ELR (cell line): ENCODE measurements around the gene FAXDC2.

ENCODE experiments used
- DNase-seq: peaks from one replicate; pipeline ENCODE4 v3.0.0-alpha.2; 2015; ENCODE audit warnings: low read depth

Gene FAXDC2

GRCh38 chr5:154794525-154795234 is 55.7 kb downstream of the FAXDC2 start:
- peak; percentile 42 for DNase-seq

GRCh38 chr5:154793599-154794524 is 56.5 kb downstream of the FAXDC2 start:
- DNase-seq, result peak; percentile 15

- no peak for DNase-seq
These were observed 58.9 kb downstream of the FAXDC2 start for GRCh38 chr5:154791535-154791934.

- no peak for DNase-seq
These were observed 62.2 kb downstream of the FAXDC2 start for GRCh38 chr5:154788212-154788611.

GRCh38 chr5:154786414-154786813 is 64.0 kb downstream of the FAXDC2 start:
- no peak for DNase-seq

GRCh38 chr5:154784856-154785255 is 65.5 kb downstream of the FAXDC2 start:
- DNase-seq, result no peak

- no peak for DNase-seq
These were observed 66.5 kb downstream of the FAXDC2 start for GRCh38 chr5:154783774-154784460.

- DNase-seq, result no peak
These were observed 67.4 kb downstream of the FAXDC2 start for GRCh38 chr5:154782812-154783592.

- no peak for DNase-seq
These were observed 68.1 kb downstream of the FAXDC2 start for GRCh38 chr5:154782326-154782725.

GRCh38 chr5:154780128-154780527 is 70.3 kb downstream of the FAXDC2 start:
- no peak for DNase-seq

GRCh38 chr5:154779105-154779504 is 71.3 kb downstream of the FAXDC2 start:
- DNase-seq, result peak; percentile 93

- DNase-seq, result peak; percentile 29
These were observed 71.9 kb downstream of the FAXDC2 start for GRCh38 chr5:154778534-154778933.

- DNase-seq, result no peak
These were observed 74.2 kb downstream of the FAXDC2 start for GRCh38 chr5:154776167-154776566.

GRCh38 chr5:154773326-154773725 is 77.1 kb downstream of the FAXDC2 start:
- DNase-seq, result no peak

- DNase-seq, result peak; percentile 72
These were observed 79.0 kb downstream of the FAXDC2 start for GRCh38 chr5:154771383-154771901.

GRCh38 chr5:154770111-154770510 is 80.3 kb downstream of the FAXDC2 start:
- no peak for DNase-seq
